ENCODE measurements around the gene PARVB. TPM values are rescaled to one million over a fixed set of nuclear protein-coding genes. Genes with fewer than 3 reads are reported as not detected.

The PARVB gene
- total RNA-seq, 4 donors from 2014 or later, result 6.6 to 144 (median 30.1) TPM

DNA sequence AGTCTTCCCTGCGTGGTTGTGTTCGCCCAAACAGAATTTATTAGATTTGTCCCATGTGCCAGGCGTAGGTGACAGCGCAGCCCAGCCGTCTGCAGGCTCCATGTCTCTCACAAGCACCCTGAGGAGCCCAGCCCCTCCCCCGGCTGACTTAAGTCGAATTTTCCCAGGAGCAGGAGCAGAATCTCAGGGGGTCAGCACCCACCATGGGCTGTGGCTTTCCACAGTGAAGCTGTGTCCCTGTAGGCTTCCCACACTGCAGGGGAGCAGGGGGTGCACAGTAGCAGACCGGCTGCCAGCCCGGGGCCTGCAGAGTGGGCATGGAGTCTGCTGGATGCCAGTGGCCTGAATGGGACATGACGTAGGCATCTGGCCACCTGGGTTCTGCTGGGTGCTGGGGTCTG is 172.6 kb downstream of the PARVB start:
- Histone ChIP-seq H3K4me1 (peaks cover 0 to 3% (median 0%) of the 10 kb centered on the region in 4 donors), H3K36me3 (no peaks in the 10 kb centered on the region), H3K4me3 (no peak overlapping the region), H3K27ac (no peak overlapping the region), H3K27me3 (no peaks in the 10 kb centered on the region), H3K9me3 (no peaks in the 10 kb centered on the region)
- no peak for DNase-seq
- intact Hi-C loops (cut with DNase I; ENCODE audit: low total_unique reads) (no loop called here), in situ Hi-C loops (cut with MboI; ENCODE audit: low pct_ligation_motif_present in 1 of 4, low pct_unique_long_range_greater_than_20kb in 1 of 4, low sequenced_read_pairs in 3 of 4) (no loop called here)
- WGBS, 2 donors (ENCODE audit: low coverage in 1 of 2), result 82% methylated on average over 10 of the region's 10 CpGs; no CpG with 5 or more reads in 1 of the 2 donors
- TF ChIP-seq EP300 (IDR thresholded peaks at IDR 0.05; ENCODE audit: low read depth) (no peak), POLR2AphosphoS5 (IDR thresholded peaks at IDR 0.05) (no peak), POLR2A (IDR thresholded peaks at IDR 0.05) (no peak)
- TF ChIP-seq, protein P1, sequence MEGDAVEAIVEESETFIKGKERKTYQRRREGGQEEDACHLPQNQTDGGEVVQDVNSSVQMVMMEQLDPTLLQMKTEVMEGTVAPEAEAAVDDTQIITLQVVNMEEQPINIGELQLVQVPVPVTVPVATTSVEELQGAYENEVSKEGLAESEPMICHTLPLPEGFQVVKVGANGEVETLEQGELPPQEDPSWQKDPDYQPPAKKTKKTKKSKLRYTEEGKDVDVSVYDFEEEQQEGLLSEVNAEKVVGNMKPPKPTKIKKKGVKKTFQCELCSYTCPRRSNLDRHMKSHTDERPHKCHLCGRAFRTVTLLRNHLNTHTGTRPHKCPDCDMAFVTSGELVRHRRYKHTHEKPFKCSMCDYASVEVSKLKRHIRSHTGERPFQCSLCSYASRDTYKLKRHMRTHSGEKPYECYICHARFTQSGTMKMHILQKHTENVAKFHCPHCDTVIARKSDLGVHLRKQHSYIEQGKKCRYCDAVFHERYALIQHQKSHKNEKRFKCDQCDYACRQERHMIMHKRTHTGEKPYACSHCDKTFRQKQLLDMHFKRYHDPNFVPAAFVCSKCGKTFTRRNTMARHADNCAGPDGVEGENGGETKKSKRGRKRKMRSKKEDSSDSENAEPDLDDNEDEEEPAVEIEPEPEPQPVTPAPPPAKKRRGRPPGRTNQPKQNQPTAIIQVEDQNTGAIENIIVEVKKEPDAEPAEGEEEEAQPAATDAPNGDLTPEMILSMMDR (IDR thresholded peaks at IDR 0.05), result no peak

DNA sequence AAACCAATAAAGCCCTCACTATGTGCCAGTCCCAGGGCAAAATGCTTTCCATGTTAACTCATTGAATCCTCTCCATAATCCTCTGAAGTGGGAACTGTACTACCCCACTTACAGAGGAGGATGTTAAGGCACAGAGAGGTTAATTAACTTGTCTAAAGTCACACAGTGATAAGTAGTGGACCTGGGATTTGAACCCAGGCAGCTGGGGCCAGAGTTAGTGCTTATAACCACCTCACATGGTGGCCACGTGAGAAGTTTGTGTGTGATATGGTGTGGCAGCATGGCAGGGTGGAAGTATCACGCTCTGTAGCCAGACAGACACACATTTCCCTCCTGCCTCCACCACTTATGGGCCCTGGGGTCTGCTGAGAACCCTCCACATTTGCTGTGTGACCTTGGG is 173.2 kb downstream of the PARVB start:
- intact Hi-C loops (cut with DNase I; ENCODE audit: low total_unique reads), result no loop called here
- in situ Hi-C loops (cut with MboI; ENCODE audit: low pct_ligation_motif_present in 1 of 4, low pct_unique_long_range_greater_than_20kb in 1 of 4, low sequenced_read_pairs in 3 of 4), result no loop called here
- WGBS, 2 donors (ENCODE audit: low coverage in 1 of 2), result 92% methylated on average over 2 of the region's 2 CpGs; no CpG with 5 or more reads in 1 of the 2 donors

DNA sequence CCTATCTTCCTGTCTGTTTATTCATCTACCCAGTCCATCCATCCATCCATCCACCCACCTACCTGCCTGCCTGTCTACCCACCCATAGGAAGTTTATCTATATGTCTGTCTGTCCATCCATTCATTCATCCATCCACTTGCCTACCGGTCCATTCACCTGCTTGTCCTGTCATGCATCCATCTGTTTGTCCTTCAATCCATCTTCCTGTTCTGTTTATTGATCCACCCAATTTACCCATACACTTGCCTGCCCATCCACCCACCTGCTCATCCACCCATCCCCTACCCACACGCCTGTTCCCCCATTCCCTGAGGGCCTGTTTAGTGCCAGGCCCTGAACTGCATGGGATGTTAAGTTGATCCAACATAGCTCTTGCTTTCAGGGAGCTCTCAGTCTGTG is 175.1 kb downstream of the PARVB start:
- DNase-seq, result no peak
- TF ChIP-seq, protein P1 (IDR thresholded peaks at IDR 0.05), result no peak
- TF ChIP-seq EP300 (IDR thresholded peaks at IDR 0.05; ENCODE audit: low read depth) (no peak), POLR2AphosphoS5 (IDR thresholded peaks at IDR 0.05) (no peak), POLR2A (IDR thresholded peaks at IDR 0.05) (no peak)
- no peaks in the 10 kb centered on the region for H3K27me3 ChIP-seq
- in situ Hi-C loops (cut with MboI; ENCODE audit: low pct_ligation_motif_present in 1 of 4, low pct_unique_long_range_greater_than_20kb in 1 of 4, low sequenced_read_pairs in 3 of 4), result no loop called here
- H3K4me3 ChIP-seq, result no peak overlapping the region
- no peak overlapping the region for H3K27ac ChIP-seq
- no peaks in the 10 kb centered on the region for H3K9me3 ChIP-seq
- H3K4me1 ChIP-seq, result no peaks in the 10 kb centered on the region
- no peaks in the 10 kb centered on the region for H3K36me3 ChIP-seq
- whole genome bisulfite sequencing, 2 donors (ENCODE audit: low coverage in 1 of 2), result 91 to 100% methylated on average over 1 to 2 of the region's 2 CpGs
- intact Hi-C loops (cut with DNase I; ENCODE audit: low total_unique reads), result no loop called here

More for the DNA sequence above, 173.2 kb downstream of the PARVB start:
- Histone ChIP-seq H3K4me3 (no peak overlapping the region), H3K36me3 (no peaks in the 10 kb centered on the region), H3K4me1 (peaks cover 0 to 3% (median 0%) of the 10 kb centered on the region in 4 donors), H3K27ac (no peak overlapping the region), H3K9me3 (no peaks in the 10 kb centered on the region), H3K27me3 (no peaks in the 10 kb centered on the region)
- TF ChIP-seq POLR2A (IDR thresholded peaks at IDR 0.05), result no peak
- TF ChIP-seq EP300 (IDR thresholded peaks at IDR 0.05; ENCODE audit: low read depth), result no peak
- TF ChIP-seq, protein P1 (IDR thresholded peaks at IDR 0.05), result no peak
- TF ChIP-seq POLR2AphosphoS5 (IDR thresholded peaks at IDR 0.05), result no peak
- DNase-seq, result no peak

DNA sequence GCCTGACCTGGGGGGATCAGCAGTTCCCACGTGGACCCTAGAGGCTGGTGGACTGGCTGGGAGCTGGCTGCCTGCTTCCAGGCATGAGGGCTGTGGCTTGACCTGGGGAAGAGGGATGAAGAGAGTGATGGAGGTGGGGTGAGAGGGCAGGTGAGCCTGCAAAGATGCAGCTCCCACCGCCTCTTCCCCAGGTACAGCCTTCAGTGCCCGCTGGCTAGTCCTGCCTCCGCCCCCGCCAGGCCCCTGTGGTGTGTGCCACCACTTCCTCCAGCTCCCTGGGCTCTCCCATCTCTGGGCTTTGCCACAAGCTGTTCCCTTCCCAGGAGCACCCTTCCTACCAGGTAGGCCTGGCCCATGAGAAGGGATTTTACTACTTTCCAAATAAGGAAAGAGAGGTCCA is 175.8 kb downstream of the PARVB start:
- in situ Hi-C loops (cut with MboI; ENCODE audit: low pct_ligation_motif_present in 1 of 4, low pct_unique_long_range_greater_than_20kb in 1 of 4, low sequenced_read_pairs in 3 of 4) (no loop called here), intact Hi-C loops (cut with DNase I; ENCODE audit: low total_unique reads) (no loop called here)
- 89% methylated on average over 5 of the region's 5 CpGs; no CpG with 5 or more reads in 1 of the 2 donors for WGBS, 2 donors (ENCODE audit: low coverage in 1 of 2)
- Histone ChIP-seq H3K4me3 (no peak overlapping the region), H3K4me1 (no peaks in the 10 kb centered on the region), H3K36me3 (no peaks in the 10 kb centered on the region), H3K9me3 (no peaks in the 10 kb centered on the region), H3K27me3 (no peaks in the 10 kb centered on the region), H3K27ac (no peak overlapping the region)
- TF ChIP-seq, protein P1 (IDR thresholded peaks at IDR 0.05), result no peak
- TF ChIP-seq POLR2AphosphoS5 (IDR thresholded peaks at IDR 0.05) (no peak), EP300 (IDR thresholded peaks at IDR 0.05; ENCODE audit: low read depth) (no peak), POLR2A (IDR thresholded peaks at IDR 0.05) (no peak)
- DNase-seq, result no peak
